Glutamatergic neuron (in vitro differentiated cells): ENCODE results near the gene CARNS1. TPM values are rescaled to one million over a fixed set of nuclear protein-coding genes. Genes with fewer than 3 reads are reported as not detected.

Experiments
- DNase-seq: peaks from one replicate; pipeline ENCODE4 v3.0.0; 2022
- H3K27ac Mint-ChIP-seq: one replicate; pipeline ENCODE4 v1.8.0; 2020; ENCODE audit warnings: mild to moderate bottlenecking, mixed read lengths, inconsistent platforms; ENCODE audit not compliant: unreplicated experiment
- H3K27me3 Mint-ChIP-seq: one replicate; pipeline ENCODE4 v1.8.0; 2020; ENCODE audit warnings: mild to moderate bottlenecking, moderate library complexity, mixed read lengths, inconsistent platforms; ENCODE audit not compliant: unreplicated experiment
- H3K36me3 Mint-ChIP-seq: one replicate; pipeline ENCODE4 v1.8.0; 2020; ENCODE audit warnings: mild to moderate bottlenecking, mixed read lengths, inconsistent platforms; ENCODE audit not compliant: unreplicated experiment
- H3K4me1 Mint-ChIP-seq: one replicate; pipeline ENCODE4 v1.8.0; 2020; ENCODE audit warnings: mild to moderate bottlenecking, low read depth, mixed read lengths, inconsistent platforms; ENCODE audit not compliant: unreplicated experiment
- H3K4me3 Mint-ChIP-seq: one replicate; pipeline ENCODE4 v1.8.0; 2020; ENCODE audit warnings: mild to moderate bottlenecking, mixed read lengths, inconsistent platforms; ENCODE audit not compliant: unreplicated experiment
- H3K9me3 Mint-ChIP-seq: one replicate; pipeline ENCODE4 v1.8.0; 2020; ENCODE audit warnings: mild to moderate bottlenecking, moderate library complexity, mixed read lengths, inconsistent platforms; ENCODE audit not compliant: unreplicated experiment
- CTCF ChIP-seq: fragments of 200-600 bp; sonication (generic); IDR thresholded peaks from one replicate; pipeline ENCODE4 v1.5.0; 2021; ENCODE audit not compliant: partially characterized antibody, unreplicated experiment
- total RNA-seq: library from RNA; stranded (reverse); fragmentation: NEBNext Ultra II Directional; extraction: Animal tissue kit (Norgen Biotek cat#: 25700); gene quantifications from one replicate; pipeline ENCODE4 v1.2.1, GENCODE V29; 2021; ENCODE audit not compliant: unreplicated experiment

Gene CARNS1
- total RNA-seq, 1 donor from 2014 or later, result 0.07 TPM

DNA sequence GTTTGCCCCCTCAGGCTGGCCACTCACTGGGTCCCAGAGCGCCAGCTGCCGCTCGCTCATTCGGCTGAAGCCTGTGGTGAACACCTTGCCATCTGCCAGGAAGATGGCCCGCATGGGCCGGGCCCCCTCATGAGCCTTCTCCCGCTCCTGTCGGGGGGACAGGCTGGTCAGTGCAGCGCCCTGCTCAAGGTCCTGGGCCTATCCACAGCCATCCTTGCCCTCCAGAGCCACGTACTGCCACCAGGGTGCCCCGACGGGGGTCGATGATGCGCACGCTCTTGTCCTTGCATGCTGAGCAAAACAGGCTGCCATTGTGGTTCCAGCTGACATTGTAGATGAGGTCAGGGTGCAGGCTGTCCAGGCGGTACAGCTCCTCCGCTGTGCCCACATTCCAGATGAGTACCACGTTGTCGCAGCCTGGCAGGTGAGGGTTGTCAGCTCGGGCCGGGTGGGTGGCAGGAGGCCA is 25.7 kb downstream of the CARNS1 start:
- DNase-seq, result no peak
- Mint-ChIP-seq H3K27me3 (peaks cover 16% of the 10 kb centered on the region), H3K4me1 (peaks cover 7% of the 10 kb centered on the region), H3K9me3 (peaks cover 3% of the 10 kb centered on the region), H3K4me3 (no peak overlapping the region), H3K36me3 (no peaks in the 10 kb centered on the region), H3K27ac (no peak overlapping the region)
- TF ChIP-seq CTCF, result no peak

GRCh38 chr11:67441731-67442351 is 26.4 kb downstream of the CARNS1 start:
- DNase-seq, result no peak
- H3K4me3 Mint-ChIP-seq, result peak overlapping the region; percentile 87
- no peak for TF ChIP-seq CTCF
- H3K36me3 Mint-ChIP-seq, result no peaks in the 10 kb centered on the region
- peaks cover 16% of the 10 kb centered on the region for H3K27me3 Mint-ChIP-seq
- peaks cover 2% of the 10 kb centered on the region for H3K9me3 Mint-ChIP-seq
- peaks cover 2% of the 10 kb centered on the region for H3K4me1 Mint-ChIP-seq
- H3K27ac Mint-ChIP-seq, result peak overlapping the region; percentile 59

DNA sequence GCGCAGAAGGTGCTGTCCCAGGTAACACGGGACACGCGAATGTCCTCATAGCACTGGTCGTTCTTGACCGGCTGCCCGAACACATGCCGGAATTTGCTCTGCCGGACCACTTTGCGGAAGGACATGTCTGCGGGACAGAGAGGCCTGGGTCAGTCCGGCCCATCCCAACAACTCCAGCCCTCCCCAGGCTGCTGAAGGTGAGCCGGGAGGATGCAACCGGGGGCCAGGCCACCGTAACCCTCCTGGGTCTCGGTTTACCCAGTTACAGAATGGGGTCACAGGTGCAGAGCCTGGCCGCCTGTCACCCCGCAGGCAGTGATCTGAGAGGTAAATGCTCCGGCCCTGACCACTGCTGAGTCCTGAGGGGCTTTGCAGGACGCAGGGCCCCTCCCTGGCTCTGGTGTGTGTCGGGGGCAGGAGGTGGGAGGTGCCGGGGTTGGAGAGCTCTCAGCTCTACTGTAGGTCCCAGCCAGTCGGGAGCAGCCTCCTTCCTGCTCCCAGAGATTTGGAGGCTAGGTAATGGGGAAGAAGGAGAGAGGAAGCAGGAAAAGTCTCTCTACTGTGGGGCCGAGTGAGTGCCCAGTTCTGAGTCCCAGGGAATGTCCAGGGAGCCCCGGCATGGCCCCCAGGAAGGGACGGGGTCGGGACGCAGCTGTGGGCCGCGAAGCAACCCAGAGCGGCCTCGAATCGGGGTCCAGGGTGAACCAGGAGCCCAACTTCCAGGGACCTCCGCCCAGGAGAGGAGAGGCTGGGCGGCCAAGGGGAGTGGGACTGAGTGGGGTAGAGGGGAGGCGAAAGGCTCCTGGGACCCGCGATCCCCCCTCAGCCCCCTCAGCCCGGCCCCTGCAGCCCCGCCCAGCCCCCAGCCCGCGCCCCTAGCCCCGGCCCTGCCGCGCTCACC is 27.3 kb downstream of the CARNS1 start:
- Mint-ChIP-seq H3K27me3 (peaks cover 16% of the 10 kb centered on the region), H3K4me3 (peak overlapping the region; percentile 87), H3K4me1 (peaks cover 2% of the 10 kb centered on the region), H3K36me3 (no peaks in the 10 kb centered on the region), H3K9me3 (peaks cover 2% of the 10 kb centered on the region), H3K27ac (peak overlapping the region; percentile 28)
- no peak for DNase-seq
- TF ChIP-seq CTCF, result no peak

GRCh38 chr11:67445515-67445914 is 30.0 kb downstream of the CARNS1 start:
- TF ChIP-seq CTCF, result no peak
- Mint-ChIP-seq H3K27ac (no peak overlapping the region), H3K36me3 (no peaks in the 10 kb centered on the region), H3K27me3 (peaks cover 19% of the 10 kb centered on the region), H3K4me1 (peaks cover 4% of the 10 kb centered on the region), H3K9me3 (peaks cover 5% of the 10 kb centered on the region), H3K4me3 (no peak overlapping the region)
- DNase-seq, result no peak

- H3K27me3 Mint-ChIP-seq, result peaks cover 13% of the 10 kb centered on the region
- no peak overlapping the region for H3K4me3 Mint-ChIP-seq
- H3K36me3 Mint-ChIP-seq, result no peaks in the 10 kb centered on the region
- peaks cover 4% of the 10 kb centered on the region for H3K4me1 Mint-ChIP-seq
- DNase-seq, result no peak
- peaks cover 11% of the 10 kb centered on the region for H3K9me3 Mint-ChIP-seq
- no peak for TF ChIP-seq CTCF
- no peak overlapping the region for H3K27ac Mint-ChIP-seq
These were observed 32.7 kb downstream of the CARNS1 start for GRCh38 chr11:67448220-67448609.
